Lung (tissue), 12 donors: ENCODE measurements around the gene NPBWR2. TPM values are rescaled to one million over a fixed set of nuclear protein-coding genes. Genes with fewer than 3 reads are reported as not detected.

Experiments
- ATAC-seq: fragments of 200-7000 bp; cut with Tn5 transposase; one replicate; pipeline ENCODE4 v1.9.1; 2020; ENCODE audit warnings: moderate number of reproducible peaks; ENCODE audit not compliant: insufficient read depth, low FRiP score
- DNase-seq, 3 donors: peaks; one replicate each; pipeline ENCODE4 v3.0.0-alpha.2; 2013 to 2017
- H3K27ac ChIP-seq, 2 donors: one replicate each; pipeline ENCODE4 v1.5.1; 2013; ENCODE audit warnings: mild to moderate bottlenecking in 2 of 2, moderate library complexity in 2 of 2, control low read depth in 1 of 2, inconsistent platforms in 1 of 2, low read depth in 1 of 2, low read length in 1 of 2
- H3K27me3 ChIP-seq, 3 donors: one replicate each; pipeline ENCODE4 v1.5.1; 2013; ENCODE audit warnings: low read length in 2 of 3; ENCODE audit not compliant: control insufficient read depth in 3 of 3, insufficient read depth in 3 of 3
- H3K36me3 ChIP-seq, 4 donors: one replicate each; pipeline ENCODE4 v1.5.1; 2013; ENCODE audit warnings: low read length in 4 of 4, mild to moderate bottlenecking in 1 of 4, moderate library complexity in 1 of 4; ENCODE audit not compliant: control insufficient read depth in 4 of 4, insufficient read depth in 4 of 4
- H3K4me1 ChIP-seq, 5 donors: one replicate each; pipeline ENCODE4 v1.5.1; 2013; ENCODE audit warnings: low read length in 5 of 5, mild to moderate bottlenecking in 2 of 5, moderate library complexity in 1 of 5; ENCODE audit not compliant: control insufficient read depth in 5 of 5, insufficient read depth in 5 of 5
- H3K4me3 ChIP-seq: one replicate; pipeline ENCODE4 v1.5.1; 2013; ENCODE audit warnings: mild to moderate bottlenecking, control low read depth, moderate library complexity
- H3K9ac ChIP-seq, 2 donors: one replicate each; pipeline ENCODE4 v1.5.1; 2013; ENCODE audit warnings: low read length in 2 of 2, control low read depth in 1 of 2; ENCODE audit not compliant: insufficient read depth in 1 of 2
- H3K9me3 ChIP-seq, 4 donors: one replicate each; pipeline ENCODE4 v1.5.1; 2013; ENCODE audit warnings: low read length in 3 of 4, mild to moderate bottlenecking in 1 of 4, moderate library complexity in 1 of 4; ENCODE audit not compliant: control insufficient read depth in 4 of 4, insufficient read depth in 3 of 4
- CTCF ChIP-seq: IDR thresholded peaks from 2 replicates; pipeline ENCODE4 v1.5.1; 2012; ENCODE audit warnings: mild to moderate bottlenecking; ENCODE audit errors: control extremely low read depth, extremely low read depth
- WGBS, 2 donors: extraction: QIAGEN DNeasy Blood & Tissue Kit; methylation state at CpG; one replicate each; pipeline ENCODE4 v1.1.7; 2013; 5-methylcytosine and 5-hydroxymethylcytosine counted together
- polyA plus RNA-seq, 2 donors: library from polyadenylated mRNA; stranded (reverse); fragments of 200-250 nt; gene quantifications; one replicate each; pipeline ENCODE4 v1.2.1, GENCODE V29; 2013
- total RNA-seq, 2 donors: library from RNA; depleted of rRNA in 1 of 2; stranded (reverse); fragments of >200 nt in 1 of 2; gene quantifications; one replicate each; pipeline ENCODE4 v1.2.1, GENCODE V29; 2014 to 2021
- donor health status: control.
- donor health status: control.
- donor health status: Bipolar disorder and iron deficiency.
- donor health status: healthy.
- donor health status: DM: yes; HTN: yes; CAD: no.

The NPBWR2 gene
- total and polyA plus RNA-seq, 4 donors: not detected

- Histone ChIP-seq H3K4me1 (no peaks in the 10 kb centered on the region), H3K27ac (no peak overlapping the region), H3K27me3 (no peaks in the 10 kb centered on the region), H3K4me3 (no peak overlapping the region), H3K9ac (no peak overlapping the region), H3K9me3 (no peaks in the 10 kb centered on the region), H3K36me3 (no peaks in the 10 kb centered on the region)
- ATAC-seq (no peak), DNase-seq (no peak)
- no peak for TF ChIP-seq CTCF
- WGBS, 2 donors: 76 to 91% methylated on average over 13 of the region's 13 CpGs
These were observed 6.5 kb upstream of the NPBWR2 start for GRCh38 chr20:64113796-64114355.

- DNase-seq: no peak
- WGBS, 2 donors: 68 to 79% methylated on average over 6 of the region's 6 CpGs
These were observed 6.0 kb upstream of the NPBWR2 start for GRCh38 chr20:64113444-64113775.

GRCh38 chr20:64112691-64113443 lies 5.5 kb upstream of the NPBWR2 start:
- H3K9ac ChIP-seq: no peak overlapping the region
- H3K9me3 ChIP-seq: no peaks in the 10 kb centered on the region
- no peak overlapping the region for H3K27ac ChIP-seq
- H3K4me1 ChIP-seq: no peaks in the 10 kb centered on the region
- TF ChIP-seq CTCF: no peak
- WGBS, 2 donors: 86 to 91% methylated on average over 17 to 18 of the region's 18 CpGs
- ATAC-seq (no peak), DNase-seq (no peak)
- H3K4me3 ChIP-seq: no peak overlapping the region
- no peaks in the 10 kb centered on the region for H3K27me3 ChIP-seq
- no peaks in the 10 kb centered on the region for H3K36me3 ChIP-seq

More at GRCh38 chr20:64113444-64113775, 6.0 kb upstream of the NPBWR2 start:
- ATAC-seq: no peak
- Histone ChIP-seq H3K4me3 (no peak overlapping the region), H3K27ac (no peak overlapping the region), H3K27me3 (no peaks in the 10 kb centered on the region), H3K9ac (no peak overlapping the region), H3K4me1 (no peaks in the 10 kb centered on the region), H3K9me3 (no peaks in the 10 kb centered on the region), H3K36me3 (no peaks in the 10 kb centered on the region)
- no peak for TF ChIP-seq CTCF
